Epithelial cell of proximal tubule (primary cell): ENCODE results near the gene UBE2H. TPM values are rescaled to one million over a fixed set of nuclear protein-coding genes. Genes with fewer than 3 reads are reported as not detected.

Source experiments
- DNase-seq: peaks from one replicate; pipeline ENCODE4 v3.0.0-alpha.2; 2011; ENCODE audit warnings: low read depth
- H3K4me3 ChIP-seq: 2 replicates; pipeline ENCODE4 v1.5.1; 2011; ENCODE audit warnings: low read depth, mild to moderate bottlenecking, low read length
- total RNA-seq: library from RNA; depleted of rRNA; stranded (reverse); fragments of >200 nt; gene quantifications from 2 replicates; pipeline ENCODE4 v1.2.3, GENCODE V29; 2015
- TF ChIP-seq, protein P1 (sequence below): conservative IDR thresholded peaks from 2 replicates; pipeline ENCODE4 v1.5.1; 2012; ENCODE audit warnings: low read depth, mild to moderate bottlenecking, low read length

Gene UBE2H
- total RNA-seq, 1 donor from 2014 or later, result 88.1 TPM

DNA sequence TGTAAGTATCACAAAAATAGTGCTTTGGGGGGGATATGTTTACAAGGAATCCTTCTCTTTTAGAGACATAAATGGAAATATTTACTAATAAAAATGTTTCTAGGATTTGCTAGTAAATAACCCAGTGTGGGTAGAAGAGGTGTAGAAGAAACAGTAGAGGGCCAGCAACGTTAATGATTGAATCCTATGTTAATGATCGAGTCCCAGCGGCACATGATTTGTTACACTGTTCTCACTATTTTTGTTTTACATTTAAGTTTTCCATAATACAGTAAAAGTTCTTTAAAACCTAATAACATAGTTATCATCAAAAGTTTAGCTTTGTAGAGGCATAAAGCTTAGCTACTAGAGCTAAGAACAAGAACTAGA lies 66.0 kb downstream of the UBE2H start:
- TF ChIP-seq, protein P1, sequence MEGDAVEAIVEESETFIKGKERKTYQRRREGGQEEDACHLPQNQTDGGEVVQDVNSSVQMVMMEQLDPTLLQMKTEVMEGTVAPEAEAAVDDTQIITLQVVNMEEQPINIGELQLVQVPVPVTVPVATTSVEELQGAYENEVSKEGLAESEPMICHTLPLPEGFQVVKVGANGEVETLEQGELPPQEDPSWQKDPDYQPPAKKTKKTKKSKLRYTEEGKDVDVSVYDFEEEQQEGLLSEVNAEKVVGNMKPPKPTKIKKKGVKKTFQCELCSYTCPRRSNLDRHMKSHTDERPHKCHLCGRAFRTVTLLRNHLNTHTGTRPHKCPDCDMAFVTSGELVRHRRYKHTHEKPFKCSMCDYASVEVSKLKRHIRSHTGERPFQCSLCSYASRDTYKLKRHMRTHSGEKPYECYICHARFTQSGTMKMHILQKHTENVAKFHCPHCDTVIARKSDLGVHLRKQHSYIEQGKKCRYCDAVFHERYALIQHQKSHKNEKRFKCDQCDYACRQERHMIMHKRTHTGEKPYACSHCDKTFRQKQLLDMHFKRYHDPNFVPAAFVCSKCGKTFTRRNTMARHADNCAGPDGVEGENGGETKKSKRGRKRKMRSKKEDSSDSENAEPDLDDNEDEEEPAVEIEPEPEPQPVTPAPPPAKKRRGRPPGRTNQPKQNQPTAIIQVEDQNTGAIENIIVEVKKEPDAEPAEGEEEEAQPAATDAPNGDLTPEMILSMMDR, result no peak
- DNase-seq, result peak; percentile 60
- H3K4me3 ChIP-seq, result no peak overlapping the region

DNA sequence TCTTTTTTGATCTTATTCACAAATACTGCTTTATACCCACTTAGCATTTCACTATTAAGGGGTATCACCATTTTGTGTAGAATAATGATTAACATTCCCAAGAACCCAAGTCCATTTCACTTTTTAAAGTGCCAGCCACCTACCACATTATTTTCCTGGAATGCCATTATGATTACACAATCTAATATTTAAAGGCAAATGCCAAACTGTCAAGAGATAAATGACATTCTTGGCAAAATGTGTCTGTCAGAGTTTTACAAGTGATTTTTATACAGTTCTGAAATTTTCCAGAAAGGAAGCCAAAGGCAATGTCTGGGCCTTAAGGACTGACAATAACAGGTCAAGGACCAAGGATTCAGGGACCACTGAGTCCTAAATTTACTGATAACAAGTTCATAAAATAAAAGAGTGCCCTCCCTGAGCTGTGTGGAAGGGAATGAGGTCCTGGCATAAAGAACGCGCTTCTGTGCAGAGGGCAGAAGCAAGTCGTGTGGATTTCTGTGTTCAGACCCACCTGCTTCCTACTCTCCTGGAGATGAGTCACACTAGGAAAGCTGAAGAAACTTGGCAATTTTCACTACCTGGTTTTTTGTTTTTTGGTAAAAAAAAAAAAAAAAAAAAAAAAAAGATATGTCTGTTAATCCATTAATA lies 66.5 kb downstream of the UBE2H start:
- TF ChIP-seq, protein P1, result no peak
- no peak for DNase-seq
- no peak overlapping the region for H3K4me3 ChIP-seq

DNA sequence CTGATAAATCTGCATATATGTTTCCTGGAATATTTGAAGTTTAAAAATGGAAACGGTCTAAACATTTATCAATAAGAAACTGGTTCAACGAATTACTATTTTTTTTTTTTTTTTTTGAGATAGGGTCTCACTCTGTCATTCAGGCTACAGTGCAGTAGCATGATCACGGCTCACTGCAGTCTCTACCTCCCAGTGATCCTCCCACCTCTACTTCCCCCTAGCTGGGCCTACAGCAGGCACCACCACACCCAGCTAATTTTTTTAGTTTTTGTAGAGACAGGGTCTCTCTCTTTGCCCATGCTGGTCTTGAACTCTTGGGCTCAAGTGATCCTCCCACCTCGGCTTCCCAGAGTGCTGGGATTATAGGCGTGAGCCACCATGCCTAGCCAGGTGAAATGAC lies 68.3 kb downstream of the UBE2H start:
- no peak overlapping the region for H3K4me3 ChIP-seq
- TF ChIP-seq, protein P1, result no peak
- no peak for DNase-seq

DNA sequence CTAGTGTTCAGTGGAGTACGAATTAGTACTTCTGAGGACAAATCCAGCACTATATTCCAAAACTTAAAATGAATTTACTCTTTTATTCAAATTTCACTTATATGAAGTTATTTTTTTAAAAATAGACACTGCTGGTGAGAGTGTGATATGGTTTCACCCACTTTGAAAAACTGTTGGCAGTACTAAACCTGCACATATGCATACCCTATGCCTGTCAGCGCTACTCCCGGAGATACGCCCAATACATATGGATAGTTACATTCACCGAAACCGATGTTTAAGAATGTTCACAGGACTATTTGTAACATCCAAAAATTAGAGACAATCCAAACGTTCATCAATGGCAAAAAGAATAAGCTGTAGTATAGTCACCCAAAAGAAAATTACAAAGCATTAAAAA lies 69.6 kb downstream of the UBE2H start:
- no peak for DNase-seq
- no peak overlapping the region for H3K4me3 ChIP-seq
- TF ChIP-seq, protein P1, result no peak

DNA sequence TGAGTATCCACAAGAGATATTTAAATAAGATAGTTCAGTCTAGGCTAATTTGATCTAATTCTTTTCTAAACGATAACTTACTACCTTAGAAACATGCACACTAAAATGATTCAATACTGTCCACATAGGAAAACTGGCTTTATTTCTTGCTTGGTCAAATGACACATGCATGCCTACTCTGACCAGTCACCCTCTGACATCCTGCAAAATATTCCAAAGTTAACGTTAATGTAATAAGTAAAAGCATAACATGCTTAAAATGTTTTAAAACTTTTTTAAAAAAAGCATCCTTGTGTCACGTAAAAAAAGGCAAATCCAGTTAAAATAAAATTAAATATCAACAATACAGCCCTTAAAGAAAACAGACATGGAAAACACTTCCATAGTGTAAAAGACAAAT lies 70.2 kb downstream of the UBE2H start:
- no peak for DNase-seq
- TF ChIP-seq, protein P1, result no peak
- H3K4me3 ChIP-seq, result no peak overlapping the region

DNA sequence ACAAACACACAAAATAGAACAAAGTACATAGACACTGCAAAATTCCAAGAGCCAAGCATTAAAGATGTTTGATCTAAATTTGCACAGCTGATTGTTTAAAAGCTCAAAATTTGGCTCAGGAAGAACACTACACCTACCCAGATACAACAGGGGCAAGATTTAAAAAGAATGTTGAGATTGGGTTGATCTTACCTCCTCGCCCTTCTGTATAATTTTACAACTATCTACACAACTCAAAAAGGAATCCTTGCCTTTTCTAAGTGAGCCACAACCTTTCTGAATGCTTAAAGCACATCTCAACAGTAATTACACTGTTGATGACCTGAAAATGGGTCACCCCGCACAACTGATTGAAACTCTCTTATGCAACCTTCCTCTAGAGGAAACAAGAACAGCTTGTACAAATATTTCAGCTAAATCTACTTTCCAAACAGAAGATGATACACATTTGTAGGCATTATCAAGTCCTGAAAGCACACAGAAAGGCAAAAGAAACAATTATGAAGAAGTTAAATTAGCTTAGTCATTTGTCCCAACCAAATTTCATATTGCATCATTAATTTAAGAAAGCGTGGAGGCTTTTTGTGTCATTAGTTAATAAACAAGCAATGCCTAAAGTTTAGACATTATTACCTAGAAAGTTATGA lies 75.5 kb downstream of the UBE2H start:
- DNase-seq, result no peak
- TF ChIP-seq, protein P1, result no peak
- no peak overlapping the region for H3K4me3 ChIP-seq
